GM12878 (cell line): ENCODE results near the gene RARRES2. TPM values are rescaled to one million over a fixed set of nuclear protein-coding genes. Genes with fewer than 3 reads are reported as not detected.

Source experiments
- CBX5 ChIP-seq: sonication (generic); IDR thresholded peaks from 2 replicates; pipeline ENCODE4 v1.6.1; 2016; ENCODE audit warnings: low read depth, moderate library complexity, mild to moderate bottlenecking, inconsistent platforms
- CEBPB ChIP-seq, 2 experiments: fragments of 150-350 bp in 1 of 2; IDR thresholded peaks; 2 replicates each; pipeline ENCODE4 v1.6.1; 2012 to 2014; ENCODE audit warnings: low read depth in 2 of 2, low read length in 2 of 2, borderline replicate concordance in 1 of 2, inconsistent platforms in 1 of 2
- HCFC1 ChIP-seq: fragments of 150-350 bp; IDR thresholded peaks from 2 replicates; pipeline ENCODE4 v1.6.1; 2014; ENCODE audit warnings: low read length
- JUNB ChIP-seq: IDR thresholded peaks from 2 replicates; pipeline ENCODE4 v1.6.1; 2016; ENCODE audit warnings: antibody characterized with exemption, mild to moderate bottlenecking
- RAD21 ChIP-seq: IDR thresholded peaks from 2 replicates; pipeline ENCODE4 v1.6.1; 2011; ENCODE audit warnings: mild to moderate bottlenecking, low read depth, low read length, moderate library complexity; ENCODE audit not compliant: insufficient read depth
- RAD51 ChIP-seq: fragments of 450-650 bp; IDR thresholded peaks from 2 replicates; pipeline ENCODE4 v1.6.1; 2016; ENCODE audit warnings: moderate library complexity, mild to moderate bottlenecking, inconsistent platforms
- SIN3A ChIP-seq: IDR thresholded peaks from 2 replicates; pipeline ENCODE4 v1.6.1; 2012; ENCODE audit warnings: low read depth, low read length, improper control_type of control experiment
- STAT3 ChIP-seq: IDR thresholded peaks from 2 replicates; pipeline ENCODE4 v1.6.1; 2011; ENCODE audit warnings: low read depth, low read length, improper control_type of control experiment
- YY1 ChIP-seq: IDR thresholded peaks from 2 replicates; pipeline ENCODE4 v1.6.1; 2011; ENCODE audit warnings: low read depth, mild to moderate bottlenecking, low read length
- ZNF384 ChIP-seq: IDR thresholded peaks from 2 replicates; pipeline ENCODE4 v1.6.1; 2012; ENCODE audit warnings: low read depth, mild to moderate bottlenecking, low read length, improper control_type of control experiment, borderline replicate concordance
- polyA plus RNA-seq, 11 experiments: library from polyadenylated mRNA; depleted of rRNA in 4 of 11; unstranded in 6 of 11; stranded (reverse) in 5 of 11; fragments of >200 nt; fragmentation: Nextera tagmentation in 4 of 11; fragmentation: Illumina TruSeq in 1 of 11; extraction: Ambion mirVana in 4 of 11; extraction: Trizol in 1 of 11; gene quantifications; 1 replicate in 1 of 11; 2 replicates in 10 of 11; pipeline versions ENCODE4 v1.2.1 to v1.2.3, GENCODE V29; 2011 to 2016; ENCODE audit warnings: inconsistent platforms in 2 of 11, missing spikeins in 2 of 11, low read depth in 1 of 11
- total RNA-seq, 4 experiments: library from RNA; depleted of rRNA in 3 of 4; stranded (reverse); fragments of >200 nt in 3 of 4; fragmentation: Illumina TruSeq in 1 of 4; extraction: Trizol in 1 of 4; gene quantifications; 2 replicates each; pipeline versions ENCODE4 v1.2.1 to v1.2.3, GENCODE V29; 2013 to 2021
- TF ChIP-seq, protein P1 (sequence below): fragments of 450-650 bp; IDR thresholded peaks from 2 replicates; pipeline ENCODE4 v1.6.1; 2018; ENCODE audit warnings: borderline replicate concordance, mild to moderate bottlenecking; ENCODE audit not compliant: partially characterized antibody

Gene RARRES2
- total and polyA plus RNA-seq, 10 of the 15 experiments (the other 5 are each of a cell fraction or from before 2014, with no cell fraction given): 0.13 to 2.2 (median 0.40) TPM; not detected in 3

DNA sequence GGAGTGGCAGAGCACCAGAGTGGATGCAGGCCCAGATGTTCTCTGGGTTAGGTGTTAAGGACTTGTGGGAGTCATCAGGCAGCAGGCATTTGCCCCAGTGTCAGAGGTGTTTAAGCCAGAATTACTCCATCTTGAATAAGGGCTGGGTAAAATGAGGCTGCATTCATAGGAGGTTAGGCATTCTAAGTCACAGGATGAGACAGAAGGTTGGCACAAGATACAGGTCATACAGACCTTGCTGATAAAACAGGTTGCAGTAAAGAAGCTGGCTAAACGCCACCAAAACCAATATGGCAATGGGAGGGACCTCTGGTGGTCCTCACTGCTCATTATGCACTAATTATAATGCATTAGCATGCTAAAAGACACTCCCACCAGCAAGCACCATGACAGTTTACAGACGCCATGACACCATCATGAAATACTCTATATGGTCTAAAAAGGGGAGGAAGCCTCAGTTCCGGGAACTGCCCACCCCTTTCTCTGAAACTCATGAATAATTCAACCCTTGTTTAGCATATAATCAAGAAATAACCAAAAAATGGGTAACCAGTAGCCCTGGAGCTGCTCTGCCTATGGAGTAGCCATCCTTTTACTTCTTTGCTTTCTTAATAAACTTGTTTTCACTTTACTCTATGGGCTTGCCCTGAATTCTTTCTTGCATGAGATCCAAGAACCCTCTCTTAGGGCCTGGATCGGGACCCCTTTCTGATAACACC, 19.2 kb downstream of the RARRES2 start (continued):
- peak; percentile 89 for TF ChIP-seq YY1
- no peak for TF ChIP-seq JUNB
- TF ChIP-seq RAD51: no peak
- no peak for TF ChIP-seq SIN3A
- TF ChIP-seq HCFC1: no peak
- TF ChIP-seq, protein P1, sequence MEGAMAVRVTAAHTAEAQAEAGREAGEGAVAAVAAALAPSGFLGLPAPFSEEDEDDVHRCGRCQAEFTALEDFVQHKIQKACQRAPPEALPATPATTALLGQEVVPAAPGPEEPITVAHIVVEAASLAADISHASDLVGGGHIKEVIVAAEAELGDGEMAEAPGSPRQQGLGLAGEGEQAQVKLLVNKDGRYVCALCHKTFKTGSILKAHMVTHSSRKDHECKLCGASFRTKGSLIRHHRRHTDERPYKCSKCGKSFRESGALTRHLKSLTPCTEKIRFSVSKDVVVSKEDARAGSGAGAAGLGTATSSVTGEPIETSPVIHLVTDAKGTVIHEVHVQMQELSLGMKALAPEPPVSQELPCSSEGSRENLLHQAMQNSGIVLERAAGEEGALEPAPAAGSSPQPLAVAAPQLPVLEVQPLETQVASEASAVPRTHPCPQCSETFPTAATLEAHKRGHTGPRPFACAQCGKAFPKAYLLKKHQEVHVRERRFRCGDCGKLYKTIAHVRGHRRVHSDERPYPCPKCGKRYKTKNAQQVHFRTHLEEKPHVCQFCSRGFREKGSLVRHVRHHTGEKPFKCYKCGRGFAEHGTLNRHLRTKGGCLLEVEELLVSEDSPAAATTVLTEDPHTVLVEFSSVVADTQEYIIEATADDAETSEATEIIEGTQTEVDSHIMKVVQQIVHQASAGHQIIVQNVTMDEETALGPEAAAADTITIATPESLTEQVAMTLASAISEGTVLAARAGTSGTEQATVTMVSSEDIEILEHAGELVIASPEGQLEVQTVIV: no peak
- no peak for TF ChIP-seq ZNF384
- no peak for TF ChIP-seq RAD21
- no peak for TF ChIP-seq CBX5
- 0 out of 2 replicates have a peak, but pooled peaks have one; percentile 7 for TF ChIP-seq STAT3
- TF ChIP-seq CEBPB (IDR thresholded peaks at IDR 0.05; ENCODE audit: borderline replicate concordance in 1 of 2, low read depth in 2 of 2, low read length in 2 of 2): no peak
